Measurements from ENCODE around the gene XYLT1.
"Not testable (repeated sequence)": the region's sequence is repeated elsewhere in the genome, so short reads cannot be mapped to it uniquely, and the experiment has no call there.

The XYLT1 gene

GRCh38 chr16:17340804-17341203, 130.0 kb downstream of the XYLT1 start:
- Histone ChIP-seq H3K4me1 (ENCODE audit: insufficient read depth, low read length) (no peaks in the 10 kb centered on the region), H3K9me3 (ENCODE audit: control insufficient read depth, insufficient read depth, low read length) (no peaks in the 10 kb centered on the region), H3K36me3 (ENCODE audit: insufficient read depth, low read length) (no peaks in the 10 kb centered on the region), H3K9ac (ENCODE audit: low read depth, low read length) (no peak overlapping the region)

- Histone ChIP-seq H3K4me1 (ENCODE audit: insufficient read depth, low read length) (no peaks in the 10 kb centered on the region), H3K9me3 (ENCODE audit: control insufficient read depth, insufficient read depth, low read length) (no peaks in the 10 kb centered on the region), H3K9ac (ENCODE audit: low read depth, low read length) (no peak overlapping the region), H3K36me3 (ENCODE audit: insufficient read depth, low read length) (no peaks in the 10 kb centered on the region)
Observed at GRCh38 chr16:17339764-17340541, 130.8 kb downstream of the XYLT1 start.

GRCh38 chr16:17338244-17338643, 132.5 kb downstream of the XYLT1 start:
- no peak overlapping the region for H3K9ac ChIP-seq (ENCODE audit: low read depth, low read length)
- H3K4me1 ChIP-seq (ENCODE audit: insufficient read depth, low read length): no peaks in the 10 kb centered on the region
- H3K9me3 ChIP-seq (ENCODE audit: control insufficient read depth, insufficient read depth, low read length): no peaks in the 10 kb centered on the region
- no peaks in the 10 kb centered on the region for H3K36me3 ChIP-seq (ENCODE audit: insufficient read depth, low read length)

GRCh38 chr16:17336530-17336900, 134.2 kb downstream of the XYLT1 start:
- Histone ChIP-seq H3K36me3 (ENCODE audit: insufficient read depth, low read length) (no peaks in the 10 kb centered on the region), H3K9ac (ENCODE audit: low read depth, low read length) (no peak overlapping the region), H3K9me3 (ENCODE audit: control insufficient read depth, insufficient read depth, low read length) (no peaks in the 10 kb centered on the region), H3K4me1 (ENCODE audit: insufficient read depth, low read length) (no peaks in the 10 kb centered on the region)

DNA sequence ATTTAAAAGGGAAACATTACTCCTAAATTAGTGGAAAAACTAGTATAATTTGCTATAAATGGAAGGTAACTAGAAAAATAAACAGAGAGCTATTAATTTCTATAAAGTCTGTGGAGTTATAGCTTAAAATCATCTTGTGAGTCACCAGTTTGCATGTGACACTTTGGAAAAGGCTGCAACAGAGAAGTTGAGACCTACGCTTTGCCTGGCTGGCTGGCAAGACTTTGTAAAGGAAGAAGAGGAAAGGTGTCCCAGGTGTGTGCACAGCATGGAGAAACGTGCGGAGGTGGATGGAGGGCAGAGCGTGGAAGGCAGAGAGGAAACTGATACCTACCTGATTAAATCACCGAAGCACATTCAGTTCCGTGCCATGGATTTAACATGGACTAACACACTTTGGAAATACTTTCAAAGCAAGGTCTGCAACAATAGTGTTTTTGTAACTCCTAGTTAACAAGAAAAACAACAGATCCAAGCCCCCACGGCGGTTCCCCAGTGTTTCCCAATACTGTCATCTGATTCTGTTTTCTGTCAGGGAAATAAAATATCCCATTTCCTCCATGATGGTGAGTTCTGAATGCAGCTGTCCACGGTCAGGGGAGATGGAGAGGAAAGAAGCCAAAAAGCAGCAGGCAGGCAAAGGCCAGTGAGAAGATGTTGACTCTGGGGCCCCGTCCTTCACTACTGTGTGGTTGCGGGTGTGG, 134.8 kb downstream of the XYLT1 start:
- Histone ChIP-seq H3K36me3 (ENCODE audit: insufficient read depth, low read length) (no peaks in the 10 kb centered on the region), H3K9ac (ENCODE audit: low read depth, low read length) (no peak overlapping the region), H3K9me3 (ENCODE audit: control insufficient read depth, insufficient read depth, low read length) (no peaks in the 10 kb centered on the region), H3K4me1 (ENCODE audit: insufficient read depth, low read length) (no peaks in the 10 kb centered on the region)

- H3K9me3 ChIP-seq (ENCODE audit: control insufficient read depth, insufficient read depth, low read length); H3K9ac ChIP-seq (ENCODE audit: low read depth, low read length); H3K36me3 ChIP-seq (ENCODE audit: insufficient read depth, low read length); H3K4me1 ChIP-seq (ENCODE audit: insufficient read depth, low read length): not testable (repeated sequence)
Observed at GRCh38 chr16:17335406-17335805, 135.4 kb downstream of the XYLT1 start.

DNA sequence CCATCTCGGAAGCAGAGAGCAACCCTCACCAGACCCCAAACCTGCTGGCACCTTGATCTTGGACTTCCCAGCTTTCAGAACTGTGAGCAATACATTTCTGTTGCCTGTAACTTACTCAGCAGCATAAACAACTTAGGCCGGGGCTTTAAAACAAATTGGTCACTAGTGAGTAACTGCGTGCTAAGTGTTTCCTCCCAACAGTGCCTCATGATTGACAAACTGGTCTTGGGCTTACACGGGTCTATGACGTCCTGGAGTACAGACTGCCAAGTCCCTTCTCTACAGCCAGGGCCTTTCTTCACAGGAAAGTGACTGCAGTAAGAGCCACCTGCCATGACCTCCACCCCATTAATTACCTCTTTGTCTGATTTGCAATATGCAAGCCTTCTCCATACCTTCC, 136.7 kb downstream of the XYLT1 start:
- Histone ChIP-seq H3K36me3 (ENCODE audit: insufficient read depth, low read length) (no peaks in the 10 kb centered on the region), H3K4me1 (ENCODE audit: insufficient read depth, low read length) (no peaks in the 10 kb centered on the region), H3K9ac (ENCODE audit: low read depth, low read length) (no peak overlapping the region)

DNA sequence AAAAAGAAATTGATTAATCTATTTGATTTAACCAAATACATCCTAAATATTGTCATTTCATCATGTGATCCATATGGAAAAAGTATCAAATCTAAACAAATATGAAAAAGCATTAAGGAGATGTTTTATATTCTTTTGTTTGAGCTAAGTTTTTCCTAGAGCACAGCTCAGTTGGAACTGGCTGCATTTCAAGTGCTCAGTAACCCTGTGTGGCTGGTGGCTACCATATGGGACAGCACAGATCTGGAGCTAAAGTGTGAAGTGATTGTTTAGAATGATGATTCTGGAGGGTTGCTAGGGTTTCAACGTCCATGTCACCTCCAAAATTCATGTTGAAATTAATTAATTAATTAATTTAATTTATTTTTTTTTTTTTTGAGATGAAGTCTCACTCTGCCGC, 137.5 kb downstream of the XYLT1 start:
- Histone ChIP-seq H3K9me3 (ENCODE audit: control insufficient read depth, insufficient read depth, low read length) (no peaks in the 10 kb centered on the region), H3K4me1 (ENCODE audit: insufficient read depth, low read length) (no peaks in the 10 kb centered on the region), H3K36me3 (ENCODE audit: insufficient read depth, low read length) (no peaks in the 10 kb centered on the region), H3K9ac (ENCODE audit: low read depth, low read length) (no peak overlapping the region)

More for the DNA sequence above, 136.7 kb downstream of the XYLT1 start:
- H3K9me3 ChIP-seq (ENCODE audit: control insufficient read depth, insufficient read depth, low read length): no peaks in the 10 kb centered on the region

DNA sequence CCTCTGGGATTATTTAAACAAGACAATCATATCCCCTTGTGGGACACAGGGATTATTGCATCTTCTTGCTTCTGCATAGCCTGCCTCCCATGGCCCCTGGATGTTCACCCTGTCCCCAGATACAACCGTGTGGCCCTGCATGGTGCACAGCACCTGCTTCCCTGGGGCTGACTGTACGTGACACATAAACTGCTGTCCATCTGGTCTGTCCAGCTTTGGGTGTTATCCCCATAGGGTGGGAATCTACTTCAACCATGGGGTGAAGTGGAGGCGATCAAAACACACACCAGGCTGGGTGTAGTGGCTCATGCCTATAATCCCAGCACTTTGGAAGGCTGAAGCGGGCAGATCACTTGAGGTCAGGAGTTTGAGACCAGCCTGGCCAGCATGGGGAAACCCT, 138.8 kb downstream of the XYLT1 start:
- Histone ChIP-seq H3K4me1 (ENCODE audit: insufficient read depth, low read length) (no peaks in the 10 kb centered on the region), H3K9me3 (ENCODE audit: control insufficient read depth, insufficient read depth, low read length) (no peaks in the 10 kb centered on the region), H3K9ac (ENCODE audit: low read depth, low read length) (no peak overlapping the region), H3K36me3 (ENCODE audit: insufficient read depth, low read length) (no peaks in the 10 kb centered on the region)

DNA sequence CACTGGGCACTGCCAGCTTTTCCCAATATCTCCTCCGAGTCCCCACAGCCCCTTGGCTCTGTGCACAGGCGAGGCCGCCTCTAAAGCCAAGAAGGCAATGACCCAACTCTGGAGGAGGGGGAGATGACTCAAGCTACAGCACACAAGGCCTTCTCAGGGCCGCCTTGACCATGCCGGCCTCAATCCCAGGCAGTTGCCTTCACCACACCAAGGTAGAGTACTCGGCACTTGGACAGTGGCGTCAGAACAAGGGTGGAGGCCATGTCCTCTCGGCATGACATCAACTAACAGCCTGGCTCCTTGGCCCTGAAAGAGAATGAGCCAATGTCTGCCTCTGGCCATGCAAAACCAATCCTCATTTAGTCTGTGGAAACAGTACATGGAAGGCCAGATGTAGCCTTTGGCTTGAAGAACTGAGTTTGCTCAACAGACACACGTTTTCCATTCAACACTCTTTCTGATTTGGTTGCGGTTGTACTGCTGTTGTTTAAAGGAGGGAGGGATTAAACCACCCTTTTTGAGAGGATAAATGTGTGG, 139.6 kb downstream of the XYLT1 start:
- H3K4me1 ChIP-seq (ENCODE audit: insufficient read depth, low read length): no peaks in the 10 kb centered on the region
- no peak overlapping the region for H3K9ac ChIP-seq (ENCODE audit: low read depth, low read length)
- H3K36me3 ChIP-seq (ENCODE audit: insufficient read depth, low read length): no peaks in the 10 kb centered on the region
- H3K9me3 ChIP-seq (ENCODE audit: control insufficient read depth, insufficient read depth, low read length): no peaks in the 10 kb centered on the region

GRCh38 chr16:17330044-17330443, 140.7 kb downstream of the XYLT1 start:
- Histone ChIP-seq H3K4me1 (ENCODE audit: insufficient read depth, low read length) (no peaks in the 10 kb centered on the region), H3K36me3 (ENCODE audit: insufficient read depth, low read length) (no peaks in the 10 kb centered on the region), H3K9me3 (ENCODE audit: control insufficient read depth, insufficient read depth, low read length) (no peaks in the 10 kb centered on the region), H3K9ac (ENCODE audit: low read depth, low read length) (no peak overlapping the region)

GRCh38 chr16:17329391-17329790, 141.4 kb downstream of the XYLT1 start:
- H3K9ac ChIP-seq (ENCODE audit: low read depth, low read length): no peak overlapping the region
- H3K36me3 ChIP-seq (ENCODE audit: insufficient read depth, low read length): no peaks in the 10 kb centered on the region
- no peaks in the 10 kb centered on the region for H3K9me3 ChIP-seq (ENCODE audit: control insufficient read depth, insufficient read depth, low read length)
- H3K4me1 ChIP-seq (ENCODE audit: insufficient read depth, low read length): no peaks in the 10 kb centered on the region

- no peak overlapping the region for H3K9ac ChIP-seq (ENCODE audit: low read depth, low read length)
- H3K4me1 ChIP-seq (ENCODE audit: insufficient read depth, low read length): no peaks in the 10 kb centered on the region
- H3K9me3 ChIP-seq (ENCODE audit: control insufficient read depth, insufficient read depth, low read length): no peaks in the 10 kb centered on the region
- H3K36me3 ChIP-seq (ENCODE audit: insufficient read depth, low read length): no peaks in the 10 kb centered on the region
Observed at GRCh38 chr16:17328932-17329331, 141.8 kb downstream of the XYLT1 start.

- H3K9ac ChIP-seq (ENCODE audit: low read depth, low read length): no peak overlapping the region
- H3K36me3 ChIP-seq (ENCODE audit: insufficient read depth, low read length): no peaks in the 10 kb centered on the region
- no peaks in the 10 kb centered on the region for H3K9me3 ChIP-seq (ENCODE audit: control insufficient read depth, insufficient read depth, low read length)
- no peaks in the 10 kb centered on the region for H3K4me1 ChIP-seq (ENCODE audit: insufficient read depth, low read length)
Observed at GRCh38 chr16:17327664-17328335, 143.0 kb downstream of the XYLT1 start.
